ENCODE results near the gene PKN1.
A peak's percentile ranks its signal among the peaks of the same experiment; 100 is the strongest.
"Not testable (repeated sequence)": the region's sequence is repeated elsewhere in the genome, so short reads cannot be mapped to it uniquely, and the experiment has no call there.

Gene PKN1

GRCh38 chr19:14492756-14493337 lies 59.7 kb downstream of the PKN1 start:
- no peak for DNase-seq

- DNase-seq, result no peak
Observed at GRCh38 chr19:14494411-14494810, 61.3 kb downstream of the PKN1 start.

- DNase-seq, result no peak
Observed at GRCh38 chr19:14494910-14495671, 62.0 kb downstream of the PKN1 start.

DNA sequence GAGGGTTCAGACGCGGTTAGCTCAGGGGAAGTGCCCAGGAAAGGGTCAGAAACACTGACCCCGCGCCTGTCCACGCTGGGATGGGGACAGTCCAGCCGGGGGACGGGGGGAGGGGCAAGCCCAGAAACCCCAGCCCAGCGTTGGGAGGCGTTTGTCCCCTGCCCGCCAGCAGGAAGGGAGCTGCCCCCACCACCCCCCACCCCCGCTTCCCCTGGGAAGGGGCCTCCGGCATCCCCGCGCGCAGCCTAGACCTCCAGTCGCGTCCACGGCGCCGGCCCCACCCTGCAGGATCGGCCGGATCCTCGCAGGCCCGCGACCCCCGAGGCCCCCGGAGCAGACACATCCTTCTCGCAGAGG lies 62.5 kb downstream of the PKN1 start:
- DNase-seq, result no peak

DNA sequence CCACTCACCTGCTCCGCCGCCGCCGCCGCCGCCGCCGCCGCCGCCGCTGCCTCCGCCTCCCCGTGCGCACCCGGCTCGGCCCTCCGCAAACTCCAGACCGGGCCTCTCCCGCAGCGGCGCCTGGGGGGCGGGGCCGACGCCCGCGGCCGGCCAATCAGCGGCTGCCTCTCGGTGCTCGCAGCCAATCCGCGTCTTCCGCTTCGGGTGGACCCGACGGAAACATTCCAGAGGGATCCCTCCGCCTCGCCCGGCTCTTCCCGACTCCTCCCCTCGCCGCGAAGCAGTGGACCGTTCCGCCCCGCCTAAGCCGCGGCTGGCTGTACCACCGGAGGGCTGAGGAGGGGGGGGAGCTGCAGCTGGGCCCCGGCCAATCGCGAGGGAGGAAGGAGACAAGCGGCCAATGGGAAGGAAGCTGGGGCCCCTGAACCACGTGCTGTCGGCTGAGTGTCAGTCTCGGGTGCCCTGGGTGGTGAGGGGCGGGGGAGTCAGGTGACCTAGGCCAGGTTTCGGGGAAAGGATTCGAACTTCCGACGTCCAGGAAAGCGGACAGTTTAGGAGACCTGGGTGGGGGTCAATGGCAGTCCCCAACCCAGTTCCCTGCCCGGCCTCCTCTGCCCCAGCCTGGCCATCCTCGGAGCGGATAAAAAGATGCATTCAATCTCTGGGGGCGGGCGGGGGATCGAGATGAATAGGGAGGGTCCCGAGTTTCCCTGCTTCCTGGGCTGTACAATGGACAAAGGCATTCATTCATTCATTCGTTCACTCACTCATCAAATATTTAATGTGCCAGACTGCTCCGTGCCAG lies 63.1 kb downstream of the PKN1 start, which contains the start of gene GIPC1:
Gene GIPC1, minus strand, starts transcription at position 99 of the 805 bp plus-strand sequence. CDS start 13,151 bp downstream, outside the sequence.
- DNase-seq, result peak; percentile 99

DNA sequence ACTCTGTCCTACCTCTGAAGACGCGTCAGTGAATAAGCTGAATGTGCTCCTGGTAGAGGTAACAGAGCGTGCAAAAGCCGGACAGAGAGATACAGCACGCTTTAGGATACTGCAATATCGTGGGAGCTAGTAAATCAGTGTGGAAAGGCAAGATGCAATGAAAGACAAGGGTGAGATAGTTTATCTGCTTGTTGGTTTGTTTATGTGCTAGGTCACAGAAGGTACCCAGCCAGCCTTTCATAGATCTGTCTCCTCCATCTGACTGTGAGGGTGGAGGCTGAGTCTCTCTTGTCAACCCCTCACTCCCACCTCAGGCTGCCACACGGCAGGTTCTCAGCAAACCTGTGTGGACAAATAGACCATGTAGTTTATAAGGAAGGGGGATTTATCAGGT lies 63.7 kb downstream of the PKN1 start:
- DNase-seq, result no peak

DNA sequence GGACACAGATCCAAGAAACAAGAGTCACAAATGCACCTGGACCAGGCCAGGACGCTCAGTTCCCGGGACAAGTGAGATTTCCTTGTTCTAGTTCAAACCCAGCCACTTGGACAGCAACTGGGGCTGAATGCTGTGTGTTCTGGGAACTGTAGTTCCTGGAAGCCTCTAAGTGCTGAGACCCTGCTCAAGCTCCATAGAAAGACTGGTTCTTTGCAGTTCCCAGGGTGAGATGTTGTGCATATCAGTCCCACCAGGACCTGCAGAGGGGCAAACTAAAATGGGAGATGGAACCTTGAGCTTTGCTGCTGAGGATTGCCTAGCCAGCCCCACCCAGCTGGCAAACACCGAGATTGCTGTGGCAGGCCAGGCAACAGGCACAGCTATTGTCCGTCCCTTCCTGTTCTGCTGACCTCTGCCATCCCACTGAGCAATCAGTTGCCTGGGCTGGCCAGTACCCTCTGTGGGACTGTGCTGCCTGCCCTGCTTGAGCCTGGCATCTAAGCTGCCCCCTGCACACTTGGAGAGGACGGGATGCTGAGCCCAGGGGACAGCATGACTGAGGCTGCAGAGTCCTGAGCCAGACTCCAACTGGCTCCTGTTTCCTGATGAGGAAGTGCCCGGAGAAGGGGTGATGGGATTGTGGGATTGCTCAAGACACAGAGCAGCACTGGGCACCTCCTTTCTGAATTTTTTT lies 64.3 kb downstream of the PKN1 start:
- no peak for DNase-seq

DNA sequence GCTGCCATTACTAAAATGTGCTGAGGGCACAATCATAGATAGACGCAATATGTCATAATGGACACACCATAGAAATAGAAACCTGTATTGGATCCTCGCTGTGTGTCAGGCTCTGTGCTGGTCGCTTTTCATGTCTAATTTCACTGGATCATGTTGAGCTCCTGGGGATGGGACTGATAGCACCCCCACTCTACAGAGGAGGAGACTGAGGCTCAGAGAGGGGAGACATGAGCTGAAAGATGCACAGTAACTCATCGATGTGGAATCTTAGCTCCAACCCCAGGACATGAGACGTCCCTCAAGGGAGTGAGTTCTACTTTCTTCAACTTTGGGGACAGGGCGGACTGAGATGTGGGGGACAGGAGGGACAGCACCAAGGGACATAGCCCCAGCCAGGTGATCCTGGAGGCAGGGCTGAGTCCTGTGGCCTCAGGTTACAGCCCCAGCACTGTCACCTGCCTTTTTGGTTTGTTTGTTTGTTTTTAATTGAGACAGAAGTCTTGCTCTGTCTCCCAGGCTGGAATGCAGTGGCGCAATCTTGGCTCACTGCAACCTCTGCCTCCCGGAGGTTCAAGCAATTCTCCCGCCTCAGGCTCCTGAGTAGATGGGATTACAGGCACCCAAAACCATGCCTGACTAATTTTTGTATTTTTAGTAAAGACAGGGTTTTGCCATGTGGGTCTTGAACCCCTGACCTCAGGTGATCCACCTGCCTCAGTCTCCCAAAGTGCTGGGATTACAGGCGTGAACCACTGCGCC lies 69.4 kb downstream of the PKN1 start:
- DNase-seq, result no peak

GRCh38 chr19:14503285-14503684 lies 70.2 kb downstream of the PKN1 start:
- DNase-seq, result no peak

DNA sequence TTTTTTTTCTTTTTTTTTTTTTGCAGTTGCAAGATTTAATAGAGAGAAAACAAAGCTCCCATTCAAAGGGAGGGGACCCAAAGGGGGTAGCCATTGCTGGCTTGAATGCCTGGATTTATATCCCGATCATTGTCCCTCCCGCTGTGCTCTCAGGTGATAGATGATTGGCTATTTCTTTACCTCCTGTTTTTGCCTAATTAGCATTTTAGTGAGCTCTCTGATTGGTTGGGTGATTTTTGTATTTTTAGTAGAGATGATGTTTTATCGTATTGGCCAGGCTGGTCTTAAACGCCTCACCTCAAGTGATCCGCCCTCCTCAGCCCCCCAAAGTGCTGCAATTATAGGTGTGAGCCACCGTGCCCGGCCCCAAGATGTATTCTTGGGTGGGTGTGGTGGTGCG lies 71.5 kb downstream of the PKN1 start:
- not testable (repeated sequence) for DNase-seq

- DNase-seq, result peak; percentile 87
Observed at GRCh38 chr19:14505488-14506239, 72.6 kb downstream of the PKN1 start.

- peak; percentile 71 for DNase-seq
Observed at GRCh38 chr19:14507704-14508542, 74.8 kb downstream of the PKN1 start.

DNA sequence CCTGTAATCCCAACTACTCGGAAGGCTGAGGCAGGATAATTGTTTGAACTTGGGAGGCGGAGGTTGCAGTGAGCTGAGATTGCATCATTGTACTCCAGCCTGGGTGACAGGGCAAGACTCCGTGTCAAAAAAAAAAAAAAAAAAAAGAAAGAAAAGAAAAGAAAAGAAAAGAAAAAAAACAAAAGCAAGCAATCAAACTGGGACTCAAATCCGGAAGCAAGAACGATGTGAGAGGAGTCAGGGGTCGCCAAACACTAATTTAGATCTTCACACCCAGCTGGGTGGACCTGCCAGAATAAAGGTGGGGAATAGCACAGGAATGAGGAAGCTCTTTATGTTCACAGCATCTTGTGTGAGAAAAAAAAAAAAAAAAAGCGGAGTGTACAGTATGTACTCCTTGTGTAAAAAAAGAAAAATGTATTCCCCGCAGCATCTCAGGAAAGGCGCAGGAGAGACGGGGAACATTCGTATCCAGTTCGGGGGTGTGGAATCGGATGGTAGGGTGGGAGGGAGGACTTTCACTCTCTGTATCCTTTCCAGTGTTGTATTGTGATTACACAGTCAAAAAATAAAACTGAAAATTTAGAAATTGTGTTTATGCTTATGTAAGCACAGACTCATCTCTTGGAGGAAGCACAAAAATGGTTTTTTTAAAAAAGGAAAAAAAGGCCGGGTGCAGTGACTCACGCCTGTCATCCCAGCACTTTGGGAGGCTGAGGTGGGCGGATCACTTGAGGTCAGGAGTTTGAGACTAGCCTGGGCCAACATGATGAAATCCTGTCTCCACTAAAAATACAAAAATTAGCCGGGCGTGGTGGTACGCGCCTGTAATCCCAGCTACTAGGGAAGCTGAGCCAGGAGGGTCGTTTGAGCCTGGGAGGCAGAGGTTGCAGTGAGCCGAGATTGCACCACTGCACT lies 77.5 kb downstream of the PKN1 start:
- DNase-seq, result peak; percentile 86

DNA sequence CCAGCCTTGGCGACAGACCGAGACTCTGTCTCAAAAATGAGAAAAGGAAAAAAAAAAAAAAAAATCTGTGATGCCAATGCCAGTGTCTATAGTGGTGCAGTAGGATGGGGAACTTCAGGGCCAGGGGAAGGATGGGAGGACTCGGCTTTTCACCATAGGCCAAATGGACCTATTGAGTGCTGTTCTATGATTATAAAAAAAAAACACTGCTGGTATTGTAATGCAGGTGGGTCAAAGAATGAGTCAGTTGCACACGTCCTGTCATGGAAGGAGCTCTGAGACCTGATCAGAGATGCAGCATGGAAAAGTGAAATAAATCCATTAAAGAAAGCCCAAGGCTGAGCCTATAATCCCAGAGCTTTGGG lies 78.1 kb downstream of the PKN1 start:
- DNase-seq, result no peak

DNA sequence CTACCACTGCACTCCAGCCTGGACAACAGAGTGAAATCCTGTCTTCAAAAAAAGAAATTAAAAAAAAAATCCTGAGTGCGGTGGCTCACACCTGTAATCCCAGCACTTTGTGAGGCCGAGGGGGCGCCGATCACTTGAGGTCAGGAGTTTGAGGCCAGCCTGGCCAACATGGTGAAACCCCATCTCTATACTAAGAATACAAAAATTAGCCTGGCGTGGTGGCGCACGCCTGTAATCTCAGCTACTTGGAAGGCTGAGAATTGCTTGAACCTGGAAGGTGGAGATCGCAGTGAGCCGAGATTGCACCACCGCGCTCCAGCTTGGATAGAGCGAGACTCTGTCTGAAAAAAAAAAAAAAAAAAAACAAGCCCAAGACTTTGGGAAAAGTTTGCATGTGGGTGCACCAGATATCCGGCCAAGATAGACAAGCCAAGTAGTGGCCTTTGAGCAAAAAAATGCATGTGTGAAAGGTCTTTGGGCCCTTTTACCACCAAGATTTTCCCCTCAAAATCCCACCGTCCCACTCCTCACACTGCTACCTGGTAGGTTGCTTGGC lies 79.4 kb downstream of the PKN1 start:
- no peak for DNase-seq

- DNase-seq, result no peak
Observed at GRCh38 chr19:14514215-14514863, 81.2 kb downstream of the PKN1 start.

GRCh38 chr19:14515501-14516047 lies 82.5 kb downstream of the PKN1 start:
- DNase-seq, result no peak

- DNase-seq, result no peak
Observed at GRCh38 chr19:14516048-14516534, 83.0 kb downstream of the PKN1 start.

All from HCEC 1CT (cell line).